22Rv1 (cell line): Measurements from ENCODE around the gene PPP1R27.

Experiments
- CTCF ChIP-seq: fragments of 450-650 bp; IDR thresholded peaks from 2 replicates; pipeline ENCODE4 v1.5.1; 2017; ENCODE audit warnings: mild to moderate bottlenecking
- ZFX ChIP-seq: fragments of 450-650 bp; IDR thresholded peaks from 2 replicates; pipeline ENCODE4 v1.6.1; 2017; ENCODE audit warnings: antibody characterized with exemption, borderline replicate concordance

GRCh38 chr17:81814748-81815645 lies 19.9 kb downstream of the PPP1R27 start:
- TF ChIP-seq CTCF, result no peak
- no peak for TF ChIP-seq ZFX
